HepG2 (cell line): ENCODE results near the gene CDHR1. TPM values are rescaled to one million over a fixed set of nuclear protein-coding genes. Genes with fewer than 3 reads are reported as not detected.

Experiments used
- BCL6 ChIP-seq: IDR thresholded peaks from 2 replicates; pipeline ENCODE4 v1.6.1; 2016; ENCODE audit warnings: missing genetic modification reagents, missing compliant biosample characterization
- CBX5 ChIP-seq: sonication (generic); formaldehyde crosslinking; IDR thresholded peaks from 2 replicates; pipeline ENCODE4 v1.4.0; 2020; ENCODE audit warnings: missing genetic modification reagents, borderline replicate concordance
- ELF1 ChIP-seq: sonication (generic); formaldehyde crosslinking; IDR thresholded peaks from 2 replicates; pipeline ENCODE4 v1.4.0; 2020; ENCODE audit warnings: missing genetic modification reagents
- FOXA3 ChIP-seq: IDR thresholded peaks from 2 replicates; pipeline ENCODE4 v1.6.1; 2016; ENCODE audit warnings: missing genetic modification reagents, missing compliant biosample characterization
- FOXK2 ChIP-seq: fragments of 450-650 bp; IDR thresholded peaks from 2 replicates; pipeline ENCODE4 v1.6.1; 2016
- GABPB1 ChIP-seq: IDR thresholded peaks from 2 replicates; pipeline ENCODE4 v1.6.1; 2016; ENCODE audit warnings: mild to moderate bottlenecking, missing genetic modification reagents, moderate library complexity, missing compliant biosample characterization
- MED8 ChIP-seq: sonication (generic); formaldehyde crosslinking; IDR thresholded peaks from 2 replicates; pipeline ENCODE4 v1.8.1; 2023; ENCODE audit warnings: mild to moderate bottlenecking, missing genetic modification reagents; ENCODE audit not compliant: insufficient replicate concordance
- MTF2 ChIP-seq: sonication (generic); formaldehyde crosslinking; IDR thresholded peaks from 2 replicates; pipeline ENCODE4 v1.5.0; 2020; ENCODE audit warnings: missing genetic modification reagents, borderline replicate concordance
- RAD21 ChIP-seq: fragments of 450-650 bp; formaldehyde crosslinking; IDR thresholded peaks from 2 replicates; pipeline ENCODE4 v1.5.0; 2020; ENCODE audit warnings: mild to moderate bottlenecking
- RFXANK ChIP-seq: IDR thresholded peaks from 2 replicates; pipeline ENCODE4 v1.6.1; 2016
- SOX5 ChIP-seq: IDR thresholded peaks from 2 replicates; pipeline ENCODE4 v1.6.1; 2016; ENCODE audit warnings: borderline replicate concordance
- STAG1 ChIP-seq: sonication (generic); formaldehyde crosslinking; IDR thresholded peaks from 2 replicates; pipeline ENCODE4 v1.4.0; 2020; ENCODE audit warnings: missing genetic modification reagents
- TEAD3 ChIP-seq: optimal IDR thresholded peaks from 2 replicates; pipeline ENCODE3; 2016; ENCODE audit warnings: borderline replicate concordance
- ZBTB7A ChIP-seq: sonication (generic); formaldehyde crosslinking; IDR thresholded peaks from 2 replicates; pipeline ENCODE4 v1.8.0; 2022; ENCODE audit warnings: mild to moderate bottlenecking, missing genetic modification reagents
- ZNF205 ChIP-seq: IDR thresholded peaks from 2 replicates; pipeline ENCODE4 v1.6.1; 2018; ENCODE audit warnings: missing biosample characterization, missing genetic modification reagents
- ZNF773 ChIP-seq: sonication (generic); formaldehyde crosslinking; IDR thresholded peaks from 2 replicates; pipeline ENCODE4 v1.4.0; 2020; ENCODE audit warnings: missing genetic modification reagents, borderline replicate concordance
- polyA plus RNA-seq, 8 experiments: library from polyadenylated mRNA; depleted of rRNA in 3 of 8; stranded (reverse) in 7 of 8; unstranded in 1 of 8; fragments of >200 nt; fragmentation: Illumina TruSeq in 4 of 8; extraction: Trizol in 4 of 8; gene quantifications; 2 replicates each; pipeline versions ENCODE4 v1.2.1 to v1.2.3, GENCODE V29; 2011 to 2016; ENCODE audit warnings: low read depth in 4 of 8, missing spikeins in 1 of 8, mixed read lengths in 1 of 8; ENCODE audit not compliant: insufficient read depth in 1 of 8
- total RNA-seq, 5 experiments: library from RNA; depleted of rRNA; stranded (reverse); fragments of >200 nt; fragmentation: Illumina TruSeq; extraction: Trizol; gene quantifications; 2 replicates each; pipeline ENCODE4 v1.2.3, GENCODE V29; 2016; ENCODE audit warnings: low read depth in 1 of 5
- TF ChIP-seq, protein P1 (sequence below): IDR thresholded peaks from 2 replicates; pipeline ENCODE4 v1.6.1; 2016; ENCODE audit warnings: low read depth, missing genetic modification reagents, missing compliant biosample characterization
- TF ChIP-seq, protein P2 (sequence below): sonication (generic); formaldehyde crosslinking; IDR thresholded peaks from 2 replicates; pipeline ENCODE4 v1.4.0; 2020; ENCODE audit warnings: missing genetic modification reagents
- TF ChIP-seq, protein P3 (sequence below): fragments of 450-650 bp; IDR thresholded peaks from 2 replicates; pipeline ENCODE4 v1.6.1; 2016
- TF ChIP-seq, protein P4 (sequence below): IDR thresholded peaks from 2 replicates; pipeline ENCODE4 v1.6.1; 2016; ENCODE audit warnings: low read depth, borderline replicate concordance

The CDHR1 gene
- total and polyA plus RNA-seq, 2 of the 13 experiments (the other 11 are each of a cell fraction or from before 2014, with no cell fraction given) = 0.04 to 0.09 TPM

DNA sequence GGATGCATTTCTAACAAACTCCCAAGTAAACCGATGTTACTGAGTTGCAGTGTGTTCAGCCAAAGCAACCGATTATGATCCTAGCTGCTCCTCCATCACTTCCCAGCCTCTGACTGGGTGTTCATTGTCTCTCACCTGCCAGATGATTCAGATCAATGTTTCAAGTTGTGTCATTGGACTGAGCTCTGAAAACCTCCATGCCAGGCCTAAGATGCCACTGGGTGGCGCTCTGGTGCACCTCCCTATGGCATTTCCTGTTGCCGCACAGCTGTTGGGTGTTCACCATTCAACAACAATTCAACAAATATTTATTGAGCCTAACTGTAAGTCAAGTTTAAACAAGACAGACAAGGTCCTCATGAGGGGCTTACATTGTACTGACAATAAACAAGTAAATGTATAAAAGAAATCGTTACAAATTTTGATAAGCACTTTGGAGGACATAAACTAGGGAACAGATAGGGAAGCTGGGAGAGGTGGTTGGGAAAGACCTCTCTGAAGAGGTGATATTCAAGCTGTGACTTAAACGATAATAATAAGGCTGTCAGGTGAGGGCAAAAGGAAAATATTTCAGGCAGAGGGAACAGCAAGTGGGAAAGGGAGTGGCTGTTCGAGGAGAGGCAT is 73.3 kb downstream of the CDHR1 start (continued):
- TF ChIP-seq FOXA3 = no peak
- TF ChIP-seq SOX5 (CRISPR knock-in tag) = no peak
- TF ChIP-seq STAG1 (CRISPR knock-in tag) = peak; percentile 25; the same call in 1 of the 2 replicates
- TF ChIP-seq, protein P1, sequence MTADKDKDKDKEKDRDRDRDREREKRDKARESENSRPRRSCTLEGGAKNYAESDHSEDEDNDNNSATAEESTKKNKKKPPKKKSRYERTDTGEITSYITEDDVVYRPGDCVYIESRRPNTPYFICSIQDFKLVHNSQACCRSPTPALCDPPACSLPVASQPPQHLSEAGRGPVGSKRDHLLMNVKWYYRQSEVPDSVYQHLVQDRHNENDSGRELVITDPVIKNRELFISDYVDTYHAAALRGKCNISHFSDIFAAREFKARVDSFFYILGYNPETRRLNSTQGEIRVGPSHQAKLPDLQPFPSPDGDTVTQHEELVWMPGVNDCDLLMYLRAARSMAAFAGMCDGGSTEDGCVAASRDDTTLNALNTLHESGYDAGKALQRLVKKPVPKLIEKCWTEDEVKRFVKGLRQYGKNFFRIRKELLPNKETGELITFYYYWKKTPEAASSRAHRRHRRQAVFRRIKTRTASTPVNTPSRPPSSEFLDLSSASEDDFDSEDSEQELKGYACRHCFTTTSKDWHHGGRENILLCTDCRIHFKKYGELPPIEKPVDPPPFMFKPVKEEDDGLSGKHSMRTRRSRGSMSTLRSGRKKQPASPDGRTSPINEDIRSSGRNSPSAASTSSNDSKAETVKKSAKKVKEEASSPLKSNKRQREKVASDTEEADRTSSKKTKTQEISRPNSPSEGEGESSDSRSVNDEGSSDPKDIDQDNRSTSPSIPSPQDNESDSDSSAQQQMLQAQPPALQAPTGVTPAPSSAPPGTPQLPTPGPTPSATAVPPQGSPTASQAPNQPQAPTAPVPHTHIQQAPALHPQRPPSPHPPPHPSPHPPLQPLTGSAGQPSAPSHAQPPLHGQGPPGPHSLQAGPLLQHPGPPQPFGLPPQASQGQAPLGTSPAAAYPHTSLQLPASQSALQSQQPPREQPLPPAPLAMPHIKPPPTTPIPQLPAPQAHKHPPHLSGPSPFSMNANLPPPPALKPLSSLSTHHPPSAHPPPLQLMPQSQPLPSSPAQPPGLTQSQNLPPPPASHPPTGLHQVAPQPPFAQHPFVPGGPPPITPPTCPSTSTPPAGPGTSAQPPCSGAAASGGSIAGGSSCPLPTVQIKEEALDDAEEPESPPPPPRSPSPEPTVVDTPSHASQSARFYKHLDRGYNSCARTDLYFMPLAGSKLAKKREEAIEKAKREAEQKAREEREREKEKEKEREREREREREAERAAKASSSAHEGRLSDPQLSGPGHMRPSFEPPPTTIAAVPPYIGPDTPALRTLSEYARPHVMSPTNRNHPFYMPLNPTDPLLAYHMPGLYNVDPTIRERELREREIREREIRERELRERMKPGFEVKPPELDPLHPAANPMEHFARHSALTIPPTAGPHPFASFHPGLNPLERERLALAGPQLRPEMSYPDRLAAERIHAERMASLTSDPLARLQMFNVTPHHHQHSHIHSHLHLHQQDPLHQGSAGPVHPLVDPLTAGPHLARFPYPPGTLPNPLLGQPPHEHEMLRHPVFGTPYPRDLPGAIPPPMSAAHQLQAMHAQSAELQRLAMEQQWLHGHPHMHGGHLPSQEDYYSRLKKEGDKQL (CRISPR knock-in tag) = no peak
- TF ChIP-seq FOXK2 = no peak
- no peak for TF ChIP-seq CBX5 (CRISPR knock-in tag)
- TF ChIP-seq BCL6 = no peak
- TF ChIP-seq RFXANK (CRISPR knock-in tag) = no peak
- TF ChIP-seq, protein P2, sequence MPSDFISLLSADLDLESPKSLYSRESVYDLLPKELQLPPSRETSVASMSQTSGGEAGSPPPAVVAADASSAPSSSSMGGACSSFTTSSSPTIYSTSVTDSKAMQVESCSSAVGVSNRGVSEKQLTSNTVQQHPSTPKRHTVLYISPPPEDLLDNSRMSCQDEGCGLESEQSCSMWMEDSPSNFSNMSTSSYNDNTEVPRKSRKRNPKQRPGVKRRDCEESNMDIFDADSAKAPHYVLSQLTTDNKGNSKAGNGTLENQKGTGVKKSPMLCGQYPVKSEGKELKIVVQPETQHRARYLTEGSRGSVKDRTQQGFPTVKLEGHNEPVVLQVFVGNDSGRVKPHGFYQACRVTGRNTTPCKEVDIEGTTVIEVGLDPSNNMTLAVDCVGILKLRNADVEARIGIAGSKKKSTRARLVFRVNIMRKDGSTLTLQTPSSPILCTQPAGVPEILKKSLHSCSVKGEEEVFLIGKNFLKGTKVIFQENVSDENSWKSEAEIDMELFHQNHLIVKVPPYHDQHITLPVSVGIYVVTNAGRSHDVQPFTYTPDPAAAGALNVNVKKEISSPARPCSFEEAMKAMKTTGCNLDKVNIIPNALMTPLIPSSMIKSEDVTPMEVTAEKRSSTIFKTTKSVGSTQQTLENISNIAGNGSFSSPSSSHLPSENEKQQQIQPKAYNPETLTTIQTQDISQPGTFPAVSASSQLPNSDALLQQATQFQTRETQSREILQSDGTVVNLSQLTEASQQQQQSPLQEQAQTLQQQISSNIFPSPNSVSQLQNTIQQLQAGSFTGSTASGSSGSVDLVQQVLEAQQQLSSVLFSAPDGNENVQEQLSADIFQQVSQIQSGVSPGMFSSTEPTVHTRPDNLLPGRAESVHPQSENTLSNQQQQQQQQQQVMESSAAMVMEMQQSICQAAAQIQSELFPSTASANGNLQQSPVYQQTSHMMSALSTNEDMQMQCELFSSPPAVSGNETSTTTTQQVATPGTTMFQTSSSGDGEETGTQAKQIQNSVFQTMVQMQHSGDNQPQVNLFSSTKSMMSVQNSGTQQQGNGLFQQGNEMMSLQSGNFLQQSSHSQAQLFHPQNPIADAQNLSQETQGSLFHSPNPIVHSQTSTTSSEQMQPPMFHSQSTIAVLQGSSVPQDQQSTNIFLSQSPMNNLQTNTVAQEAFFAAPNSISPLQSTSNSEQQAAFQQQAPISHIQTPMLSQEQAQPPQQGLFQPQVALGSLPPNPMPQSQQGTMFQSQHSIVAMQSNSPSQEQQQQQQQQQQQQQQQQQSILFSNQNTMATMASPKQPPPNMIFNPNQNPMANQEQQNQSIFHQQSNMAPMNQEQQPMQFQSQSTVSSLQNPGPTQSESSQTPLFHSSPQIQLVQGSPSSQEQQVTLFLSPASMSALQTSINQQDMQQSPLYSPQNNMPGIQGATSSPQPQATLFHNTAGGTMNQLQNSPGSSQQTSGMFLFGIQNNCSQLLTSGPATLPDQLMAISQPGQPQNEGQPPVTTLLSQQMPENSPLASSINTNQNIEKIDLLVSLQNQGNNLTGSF = no peak
- no peak for TF ChIP-seq MTF2 (CRISPR knock-in tag)
- 0 out of 2 replicates have a peak, but pooled peaks have one; percentile 44 for TF ChIP-seq ELF1 (CRISPR knock-in tag)
- TF ChIP-seq ZBTB7A (CRISPR knock-in tag) = no peak
- TF ChIP-seq ZNF773 = no peak
- TF ChIP-seq ZNF205 (CRISPR knock-in tag) = no peak
- 0 out of 2 replicates have a peak, but pooled peaks have one; percentile 16 for TF ChIP-seq RAD21
- TF ChIP-seq TEAD3 (CRISPR knock-in tag) = peak; percentile 56
- peak; percentile 56; the same call in 1 of the 2 replicates for TF ChIP-seq GABPB1
- TF ChIP-seq, protein P3, sequence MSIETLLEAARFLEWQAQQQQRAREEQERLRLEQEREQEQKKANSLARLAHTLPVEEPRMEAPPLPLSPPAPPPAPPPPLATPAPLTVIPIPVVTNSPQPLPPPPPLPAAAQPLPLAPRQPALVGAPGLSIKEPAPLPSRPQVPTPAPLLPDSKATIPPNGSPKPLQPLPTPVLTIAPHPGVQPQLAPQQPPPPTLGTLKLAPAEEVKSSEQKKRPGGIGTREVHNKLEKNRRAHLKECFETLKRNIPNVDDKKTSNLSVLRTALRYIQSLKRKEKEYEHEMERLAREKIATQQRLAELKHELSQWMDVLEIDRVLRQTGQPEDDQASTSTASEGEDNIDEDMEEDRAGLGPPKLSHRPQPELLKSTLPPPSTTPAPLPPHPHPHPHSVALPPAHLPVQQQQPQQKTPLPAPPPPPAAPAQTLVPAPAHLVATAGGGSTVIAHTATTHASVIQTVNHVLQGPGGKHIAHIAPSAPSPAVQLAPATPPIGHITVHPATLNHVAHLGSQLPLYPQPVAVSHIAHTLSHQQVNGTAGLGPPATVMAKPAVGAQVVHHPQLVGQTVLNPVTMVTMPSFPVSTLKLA = no peak
- TF ChIP-seq, protein P4, sequence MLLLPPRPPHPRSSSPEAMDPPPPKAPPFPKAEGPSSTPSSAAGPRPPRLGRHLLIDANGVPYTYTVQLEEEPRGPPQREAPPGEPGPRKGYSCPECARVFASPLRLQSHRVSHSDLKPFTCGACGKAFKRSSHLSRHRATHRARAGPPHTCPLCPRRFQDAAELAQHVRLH (CRISPR knock-in tag) = no peak
- TF ChIP-seq MED8 (CRISPR knock-in tag) = no peak
